ENCODE measurements around the gene VWA5B2.

The VWA5B2 gene

GRCh38 chr3:184229394-184230080 is at the start of gene VWA5B2:
TSS of gene VWA5B2 (plus strand) at chr3:184229585. CDS start at chr3:184230529, 944 bp downstream.
- peak; percentile 78 for DNase-seq

GRCh38 chr3:184180165-184180564 is 49.2 kb upstream of the VWA5B2 start:
- DNase-seq, result no peak

- no peak for DNase-seq
Observed at GRCh38 chr3:184181596-184181995, 47.8 kb upstream of the VWA5B2 start.

- no peak for DNase-seq
Observed at GRCh38 chr3:184183679-184184078, 45.7 kb upstream of the VWA5B2 start.

- no peak for DNase-seq
Observed at GRCh38 chr3:184184546-184185230, 44.7 kb upstream of the VWA5B2 start.

GRCh38 chr3:184185461-184186183 is 43.8 kb upstream of the VWA5B2 start:
- peak; percentile 98 for DNase-seq

GRCh38 chr3:184186184-184186901 is 43.0 kb upstream of the VWA5B2 start, which contains the start of gene ABCF3:
TSS of gene ABCF3 (plus strand) at chr3:184186199. CDS start at chr3:184186208, 9 bp downstream.
- DNase-seq, result no peak

- DNase-seq, result no peak
Observed at GRCh38 chr3:184186902-184187207, 42.5 kb upstream of the VWA5B2 start.

GRCh38 chr3:184188080-184188479 is 41.3 kb upstream of the VWA5B2 start:
- no peak for DNase-seq

- no peak for DNase-seq
Observed at GRCh38 chr3:184189421-184189820, 40.0 kb upstream of the VWA5B2 start.

- no peak for DNase-seq
Observed at GRCh38 chr3:184192889-184193288, 36.5 kb upstream of the VWA5B2 start.

- DNase-seq, result no peak
Observed at GRCh38 chr3:184193991-184194539, 35.3 kb upstream of the VWA5B2 start.

- DNase-seq, result peak; percentile 54
Observed at GRCh38 chr3:184196536-184196935, 32.8 kb upstream of the VWA5B2 start.

- no peak for DNase-seq
Observed at GRCh38 chr3:184198509-184198908, 30.9 kb upstream of the VWA5B2 start.

GRCh38 chr3:184200825-184201224 is 28.6 kb upstream of the VWA5B2 start:
- no peak for DNase-seq

GRCh38 chr3:184203526-184203925 is 25.9 kb upstream of the VWA5B2 start:
- no peak for DNase-seq

- no peak for DNase-seq
Observed at GRCh38 chr3:184209146-184209923, 20.1 kb upstream of the VWA5B2 start.

GRCh38 chr3:184211297-184211696 is 18.1 kb upstream of the VWA5B2 start:
- DNase-seq, result no peak

- no peak for DNase-seq
Observed at GRCh38 chr3:184211718-184212117, 17.7 kb upstream of the VWA5B2 start.

GRCh38 chr3:184218814-184219213 is 10.6 kb upstream of the VWA5B2 start:
- no peak for DNase-seq

- no peak for DNase-seq
Observed at GRCh38 chr3:184222521-184222920, 6.9 kb upstream of the VWA5B2 start.

- DNase-seq, result no peak
Observed at GRCh38 chr3:184223946-184224345, 5.4 kb upstream of the VWA5B2 start.
